CD4-positive, alpha-beta T cell (primary cell): Measurements from ENCODE around the gene FBXW11. TPM values are rescaled to one million over a fixed set of nuclear protein-coding genes. Genes with fewer than 3 reads are reported as not detected.

Experiments
- ATAC-seq: fragments of 200-7000 bp; cut with Tn5 transposase; one replicate; pipeline ENCODE4 v1.10.0; 2022; ENCODE audit warnings: mild to moderate bottlenecking; ENCODE audit not compliant: poor library complexity
- CTCF ChIA-PET: fragments of 350-600 bp; sonication (Branson Sonifier 250); formaldehyde crosslinking; loops from one replicate; lab custom pipeline; 2021; ENCODE audit warnings: antibody characterized with exemption, inconsistent platforms; lab: Charles Lee
- POLR2A ChIA-PET: fragments of 350-600 bp; sonication (Branson Sonifier 250); formaldehyde crosslinking; loops from one replicate; lab custom pipeline; 2021; ENCODE audit warnings: antibody characterized with exemption, inconsistent platforms; lab: Charles Lee
- DNase-seq, 14 experiments: peaks; one replicate each; pipeline ENCODE4 v3.0.0-alpha.2; 2013 to 2020; ENCODE audit warnings: mixed read lengths in 2 of 14
- H3K27ac ChIP-seq, 2 donors: one replicate each; pipeline versions ENCODE4 v1.5.1 to v1.7.0; 2013; ENCODE audit warnings: low read length in 2 of 2, low read depth in 1 of 2, mild to moderate bottlenecking in 1 of 2
- H3K27me3 ChIP-seq, 2 experiments: 1 replicate in 1 of 2; 2 replicates in 1 of 2; pipeline versions ENCODE4 v1.6.1 to v1.7.0; 2013; ENCODE audit warnings: low read length in 2 of 2, control low read depth in 1 of 2, mild to moderate bottlenecking in 1 of 2, moderate library complexity in 1 of 2; ENCODE audit not compliant: insufficient read depth in 2 of 2, control insufficient read depth in 1 of 2
- H3K36me3 ChIP-seq: one replicate; pipeline ENCODE4 v1.6.1; 2013; ENCODE audit warnings: low read length, control low read depth; ENCODE audit not compliant: insufficient read depth
- H3K4me1 ChIP-seq: one replicate; pipeline ENCODE4 v1.6.1; 2013; ENCODE audit warnings: low read length, control low read depth; ENCODE audit not compliant: insufficient read depth
- H3K4me3 ChIP-seq: one replicate; pipeline ENCODE4 v1.5.1; 2013; ENCODE audit warnings: mild to moderate bottlenecking, low read length, moderate library complexity
- H3K9me3 ChIP-seq, 2 experiments: 1 replicate in 1 of 2; 2 replicates in 1 of 2; pipeline versions ENCODE4 v1.6.1 to v1.7.0; 2013; ENCODE audit warnings: low read length in 2 of 2, mild to moderate bottlenecking in 2 of 2, control low read depth in 1 of 2, moderate library complexity in 1 of 2; ENCODE audit not compliant: control insufficient read depth in 1 of 2, insufficient read depth in 1 of 2
- H3K27ac Mint-ChIP-seq: one replicate; pipeline ENCODE4 v1.8.0; 2020; ENCODE audit warnings: mixed read lengths
- H3K27me3 Mint-ChIP-seq: one replicate; pipeline ENCODE4 v1.8.0; 2021; ENCODE audit warnings: mixed read lengths
- H3K36me3 Mint-ChIP-seq: one replicate; pipeline ENCODE4 v1.8.0; 2021; ENCODE audit warnings: low read depth, mixed read lengths
- H3K4me1 Mint-ChIP-seq: one replicate; pipeline ENCODE4 v1.8.0; 2021; ENCODE audit warnings: low read depth, mixed read lengths
- H3K4me3 Mint-ChIP-seq: one replicate; pipeline ENCODE4 v1.8.0; 2020; ENCODE audit warnings: mild to moderate bottlenecking, mixed read lengths
- H3K9me3 Mint-ChIP-seq: one replicate; pipeline ENCODE4 v1.8.0; 2020; ENCODE audit warnings: mixed read lengths
- CTCF ChIP-seq: fragments of 200-600 bp; IDR thresholded peaks from one replicate; pipeline ENCODE4 v1.8.0; 2022; ENCODE audit warnings: antibody characterized with exemption, mild to moderate bottlenecking
- intact Hi-C, 2 experiments: fragments of 100-400 bp; cut with DNase I in 1 of 2; cut with micrococcal nuclease in 1 of 2; formaldehyde crosslinking; loops; one replicate each; pipeline versions ENCODE4 v1.15.1 to v1.9.0; 2023 to 2025; cut with DNase I, micrococcal nuclease
- total RNA-seq, 174 experiments: library from RNA in 2 of 174; stranded (reverse) in 2 of 174; gene quantifications; one replicate each; pipeline ENCODE4 v1.2.3 and lab custom pipeline; 2021 to 2026

The FBXW11 gene
- total RNA-seq, 2 experiments from 2014 or later: 20.9 to 24.0 TPM

- no peaks in the 10 kb centered on the region for H3K9me3 Mint-ChIP-seq
- ChIA-PET POLR2A (no interaction called here), CTCF (no interaction called here)
- H3K4me1 ChIP-seq: peaks cover 27% of the 10 kb centered on the region
- H3K9me3 ChIP-seq: no peaks in the 10 kb centered on the region
- H3K4me3 ChIP-seq: no peak overlapping the region
- TF ChIP-seq CTCF: peak; percentile 18
- no peak overlapping the region for H3K27ac Mint-ChIP-seq
- H3K36me3 ChIP-seq: no peaks in the 10 kb centered on the region
- H3K27ac ChIP-seq: no peak overlapping the region
- H3K27me3 Mint-ChIP-seq: no peaks in the 10 kb centered on the region
- DNase-seq: peak in 3 of 14 experiments; percentile 39 to 50 (median 40)
- H3K27me3 ChIP-seq: no peaks in the 10 kb centered on the region
- intact Hi-C loops: loop anchor here in 1 of 2 experiments (5.0 kb wide), 1 partner anchor 45 kb away; no protein-coding TSS in a partner anchor
- H3K36me3 Mint-ChIP-seq: peaks cover 18% of the 10 kb centered on the region
- H3K4me3 Mint-ChIP-seq: peak overlapping the region; percentile 20
- ATAC-seq: no peak
- H3K4me1 Mint-ChIP-seq: peaks cover 78% of the 10 kb centered on the region
Measured at GRCh38 chr5:172002310-172002709, 4.1 kb downstream of the FBXW11 start.

- H3K36me3 Mint-ChIP-seq: peaks cover 26% of the 10 kb centered on the region
- no peak for ATAC-seq
- H3K9me3 ChIP-seq: no peaks in the 10 kb centered on the region
- H3K9me3 Mint-ChIP-seq: no peaks in the 10 kb centered on the region
- TF ChIP-seq CTCF: no peak
- H3K4me1 ChIP-seq: peaks cover 13% of the 10 kb centered on the region
- H3K4me3 Mint-ChIP-seq: no peak overlapping the region
- H3K36me3 ChIP-seq: peaks cover 14% of the 10 kb centered on the region
- peaks cover 81% of the 10 kb centered on the region for H3K4me1 Mint-ChIP-seq
- H3K27me3 Mint-ChIP-seq: no peaks in the 10 kb centered on the region
- POLR2A ChIA-PET: interaction anchor here (1.0 kb wide), 1 partner anchor 17 kb away, joined by 3 read pairs; no protein-coding TSS in a partner anchor
- intact Hi-C loops: loop anchor here in 1 of 2 experiments (5.0 kb wide), 1 partner anchor 43 kb away; no protein-coding TSS in a partner anchor
- H3K27ac Mint-ChIP-seq: no peak overlapping the region
- no peak overlapping the region for H3K4me3 ChIP-seq
- H3K27ac ChIP-seq: no peak overlapping the region
- CTCF ChIA-PET: no interaction called here
- H3K27me3 ChIP-seq: no peaks in the 10 kb centered on the region
- no peak for DNase-seq
Measured at GRCh38 chr5:171999877-172000276, 6.6 kb downstream of the FBXW11 start.

- ATAC-seq (no peak), DNase-seq (no peak)
- H3K9me3 Mint-ChIP-seq: no peaks in the 10 kb centered on the region
- Histone ChIP-seq H3K9me3 (no peaks in the 10 kb centered on the region), H3K27me3 (no peaks in the 10 kb centered on the region), H3K36me3 (peaks cover 14% of the 10 kb centered on the region), H3K4me3 (no peak overlapping the region), H3K27ac (no peak overlapping the region), H3K4me1 (peaks cover 10% of the 10 kb centered on the region)
- intact Hi-C loops: no loop called here
- H3K27ac Mint-ChIP-seq: no peak overlapping the region
- H3K27me3 Mint-ChIP-seq: no peaks in the 10 kb centered on the region
- peaks cover 80% of the 10 kb centered on the region for H3K4me1 Mint-ChIP-seq
- ChIA-PET POLR2A (interaction anchor here (0.6 kb wide), 1 partner anchor 57 kb away, joined by 3 read pairs; no protein-coding TSS in a partner anchor), CTCF (no interaction called here)
- no peak overlapping the region for H3K4me3 Mint-ChIP-seq
- peaks cover 29% of the 10 kb centered on the region for H3K36me3 Mint-ChIP-seq
- no peak for TF ChIP-seq CTCF
Measured at GRCh38 chr5:171999100-171999499, 7.3 kb downstream of the FBXW11 start.
